ENCODE data around the gene COPB2.

- TF ChIP-seq CTCF (IDR thresholded peaks at IDR 0.05) (no peak), POLR2A (IDR thresholded peaks at IDR 0.05) (peak; percentile 11 to 87), POLR2AphosphoS5 (IDR thresholded peaks at IDR 0.05) (peak; percentile 40 to 64 (median 41)), EP300 (IDR thresholded peaks at IDR 0.05) (no peak)
Measured at GRCh38 chr3:139389552-139390368, at the start of gene COPB2.
